GM21447 (cell line): ENCODE measurements around the gene PFKFB2.

Experiments
- ATAC-seq: cut with Tn5 transposase; IDR thresholded peaks from one replicate; pipeline ENCODE4 v1.9.1; 2021; ENCODE audit not compliant: unreplicated experiment

PFKFB2 gene

DNA sequence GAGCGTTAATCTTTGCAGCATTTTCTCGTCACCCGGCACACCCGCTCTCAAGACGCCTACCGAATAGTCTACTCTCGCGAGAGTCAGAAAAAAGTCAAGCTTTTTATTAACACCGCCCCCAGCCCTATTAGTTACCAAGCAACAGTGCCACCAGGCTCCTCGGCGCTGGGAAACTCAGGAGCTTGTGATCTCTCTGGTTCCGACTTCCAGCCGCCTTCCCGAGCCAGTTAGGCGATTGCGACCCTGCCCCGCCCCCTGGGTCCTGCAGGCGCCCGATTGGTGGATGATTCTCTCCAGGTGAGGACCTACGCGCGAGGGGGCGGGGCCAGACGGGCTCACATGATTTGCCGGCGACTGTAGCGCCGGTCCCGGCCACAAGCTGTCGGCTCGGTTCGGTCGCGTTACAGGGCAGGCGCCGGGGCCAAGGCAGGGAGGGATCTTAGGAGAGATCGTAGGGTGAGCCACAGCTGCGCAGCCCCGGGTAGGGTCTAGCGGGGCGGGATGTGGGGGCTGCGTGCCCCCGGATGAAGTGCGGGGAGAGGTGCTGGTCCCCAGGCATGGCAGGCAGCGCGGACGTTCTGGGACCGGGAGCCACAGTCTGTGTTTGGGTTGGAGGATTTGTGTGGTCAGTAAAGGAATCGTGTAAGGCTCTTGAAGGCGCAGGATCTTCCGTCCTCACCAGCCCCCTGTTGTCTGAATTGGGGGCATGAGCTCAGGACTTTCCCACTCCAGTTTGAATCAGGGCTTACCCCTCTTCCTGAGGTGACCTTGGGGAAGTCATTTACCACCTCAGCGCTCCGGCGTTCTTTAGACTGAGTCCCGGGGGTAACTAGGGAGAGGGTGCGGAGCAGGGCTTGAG is at the start of gene PFKFB2:
TSS of gene PFKFB2 (plus strand) at position 365 of the 859 bp plus-strand sequence. CDS start 1,443 bp downstream, outside the sequence.
- ATAC-seq, result peak; percentile 78

DNA sequence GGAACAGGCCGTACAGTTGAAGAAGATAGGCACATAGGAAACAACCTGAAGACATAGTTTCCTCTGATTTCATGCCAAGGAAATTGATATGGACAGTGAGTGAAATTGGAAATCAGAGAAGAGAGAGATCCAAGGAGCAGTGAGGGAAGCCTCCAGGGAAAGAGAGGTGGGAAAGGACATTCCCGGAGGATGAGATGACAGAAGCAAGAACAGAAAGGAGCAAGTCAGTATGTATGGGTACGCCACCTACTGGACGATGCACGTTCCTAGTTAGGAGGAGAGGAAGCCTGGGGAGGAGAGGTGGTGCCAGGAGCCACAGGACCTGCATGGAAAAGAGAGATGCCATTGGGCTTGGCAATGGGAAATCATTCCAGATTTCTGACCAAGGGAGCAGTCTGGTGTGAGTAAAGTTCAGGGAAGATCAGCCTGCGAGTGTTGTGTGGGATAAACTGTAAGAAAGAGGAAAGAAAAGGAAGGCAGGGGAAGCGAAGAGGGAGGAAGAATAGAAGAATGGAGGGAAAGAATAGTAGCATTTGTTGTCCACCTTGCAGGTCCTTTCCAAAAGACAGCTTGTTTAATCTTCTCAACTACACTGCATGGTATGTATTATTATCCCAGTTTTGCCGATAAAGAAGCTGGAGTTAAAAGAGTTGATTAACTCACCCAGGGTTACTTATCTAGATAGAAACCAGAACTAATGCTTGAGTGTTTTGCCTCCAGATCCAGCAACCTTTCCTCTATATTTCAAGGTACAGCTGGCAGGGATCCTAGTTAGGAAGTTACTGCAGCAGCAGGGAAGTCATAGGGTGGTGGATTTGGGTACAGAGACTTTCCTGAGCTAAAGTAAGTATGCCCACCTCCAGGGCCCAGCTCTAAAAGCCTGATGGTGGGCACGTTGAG is 47.9 kb upstream of the PFKFB2 start:
- no peak for ATAC-seq

DNA sequence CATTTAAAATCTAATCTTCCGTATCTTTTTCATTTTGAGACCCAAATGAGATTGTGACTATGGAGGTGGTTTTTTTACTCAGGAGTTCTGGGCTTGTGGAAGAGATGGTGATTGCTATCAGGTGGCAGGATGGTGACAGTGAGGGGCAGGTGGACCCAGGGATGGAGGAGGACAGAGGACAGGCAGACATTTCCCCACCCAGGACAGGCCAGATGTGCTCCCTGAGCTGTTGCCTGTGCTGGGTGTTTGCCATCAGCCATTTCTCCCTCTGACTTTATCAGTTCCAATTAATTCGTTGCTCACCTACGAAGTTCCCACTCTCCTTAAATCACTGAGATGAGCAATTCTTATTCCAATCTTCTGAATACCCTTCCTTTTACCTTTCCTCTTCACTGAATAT is 47.0 kb upstream of the PFKFB2 start:
- ATAC-seq, result no peak

DNA sequence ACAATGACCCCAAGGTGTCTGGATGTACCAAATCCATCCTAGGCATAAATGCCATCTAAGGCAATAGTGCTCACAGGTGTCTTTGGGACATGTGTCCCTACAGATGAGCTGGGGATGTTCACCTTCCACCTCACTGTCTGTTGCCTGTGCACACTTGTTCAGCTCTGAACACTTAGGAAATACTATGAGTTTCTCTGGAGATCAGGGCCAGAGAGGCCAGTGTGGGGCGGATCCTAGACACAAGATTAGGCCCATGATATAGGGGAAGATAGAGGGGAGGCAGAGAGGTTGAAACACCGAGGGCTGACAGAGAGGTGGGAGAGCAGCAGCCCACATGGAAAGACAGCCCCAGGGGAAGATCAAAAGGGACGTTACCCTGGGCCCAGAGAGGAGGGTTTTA is 46.2 kb upstream of the PFKFB2 start:
- ATAC-seq, result no peak

DNA sequence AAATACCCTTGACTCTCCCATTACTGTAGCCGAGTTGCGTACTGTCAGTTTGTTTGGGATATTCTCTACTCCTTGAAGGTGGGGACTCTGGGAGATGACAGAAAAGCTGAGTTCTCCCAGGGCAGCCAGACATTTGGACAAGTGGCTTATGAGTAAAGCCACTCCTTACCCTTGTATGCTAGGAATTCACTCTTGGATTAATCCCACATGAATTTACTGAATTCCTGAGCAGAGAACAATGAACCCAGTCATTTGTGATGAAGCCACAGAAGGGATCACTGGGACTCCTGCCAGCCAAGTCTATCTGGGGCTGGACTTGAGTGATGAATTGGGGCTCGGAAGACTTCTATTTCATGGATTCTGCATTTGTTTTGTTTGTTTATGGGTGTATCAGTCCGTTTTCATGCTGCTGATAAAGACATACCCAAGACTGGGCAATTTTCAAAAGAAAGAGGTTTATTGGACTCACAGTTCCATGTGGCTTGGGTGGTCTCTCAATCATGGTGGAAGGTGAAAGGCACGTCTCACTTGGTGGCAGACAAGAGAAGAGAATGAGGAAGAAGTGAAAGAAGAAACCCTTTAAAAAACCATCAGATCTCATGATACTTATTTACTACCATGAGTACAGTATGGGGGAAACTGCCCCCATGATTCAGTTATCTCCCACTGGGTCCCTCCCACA is 45.6 kb upstream of the PFKFB2 start:
- no peak for ATAC-seq

DNA sequence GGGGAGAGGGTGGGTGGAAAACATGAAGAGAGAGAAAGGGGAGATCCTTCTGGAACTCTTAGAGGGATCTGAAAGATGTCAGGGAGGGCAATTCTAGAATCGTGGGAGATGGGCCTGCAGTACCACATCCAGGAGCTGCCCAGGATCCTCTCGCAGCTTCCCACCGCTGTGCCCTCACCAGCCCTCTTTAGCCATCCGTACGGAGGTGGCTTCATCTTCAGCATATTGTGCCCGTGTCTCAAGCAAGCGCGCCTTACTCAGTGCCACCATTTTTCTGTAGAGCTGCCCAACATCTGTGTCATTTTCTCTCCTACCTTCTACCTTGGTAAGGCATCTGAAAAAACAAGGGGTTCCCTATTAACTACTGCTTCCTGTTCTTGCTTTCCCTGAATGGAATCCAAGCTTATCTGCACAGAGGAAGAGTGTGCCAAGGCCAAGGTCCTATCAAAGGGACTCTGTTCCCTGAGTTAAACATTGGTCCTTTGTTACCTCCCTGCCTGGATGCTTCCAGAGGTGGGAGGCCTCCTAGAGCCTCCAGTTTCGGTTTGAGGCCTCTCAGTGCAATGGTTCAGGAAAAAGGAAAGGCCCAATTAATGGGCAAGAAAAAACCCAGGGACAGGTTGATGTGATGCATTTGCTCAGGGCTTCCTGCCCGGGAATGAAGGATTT is 43.8 kb upstream of the PFKFB2 start:
- no peak for ATAC-seq

DNA sequence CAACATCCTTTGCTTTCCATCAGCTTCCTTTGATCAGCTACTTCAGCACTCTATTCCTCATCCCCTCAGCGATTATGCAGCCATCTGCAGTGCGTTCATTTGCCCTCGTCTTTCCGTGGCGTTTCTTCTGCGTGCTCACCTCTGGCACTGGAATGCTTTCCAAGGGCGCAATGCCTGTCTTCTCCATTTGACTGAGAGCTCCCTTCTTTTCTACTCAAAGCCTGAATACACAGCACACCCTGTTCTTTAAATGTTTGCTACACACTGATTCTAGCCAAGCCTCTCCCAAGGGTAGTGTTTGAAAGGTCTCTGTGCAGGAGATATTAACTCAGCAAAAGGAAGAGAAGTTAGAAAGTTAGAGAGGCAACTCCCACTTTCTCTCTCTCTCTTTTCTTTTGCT is 43.1 kb upstream of the PFKFB2 start:
- no peak for ATAC-seq

DNA sequence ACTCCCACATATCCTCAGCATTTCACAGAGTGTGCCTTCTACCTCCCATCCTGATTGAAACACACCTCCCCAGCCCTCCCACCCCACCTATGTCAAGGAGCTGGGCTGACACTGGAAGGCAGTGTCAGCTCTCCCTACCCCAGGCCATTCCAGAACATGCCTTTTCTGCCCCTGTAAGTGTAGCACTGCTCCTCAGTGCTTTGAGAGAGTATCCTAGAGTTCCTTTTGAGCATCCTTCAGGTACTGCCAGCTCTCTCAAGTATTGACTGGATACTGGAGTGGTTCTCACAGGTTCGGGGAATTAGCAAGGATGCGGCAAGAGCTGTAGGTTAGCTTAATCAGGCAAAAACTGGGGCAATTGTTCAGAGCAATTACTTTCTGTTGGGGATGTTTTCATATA is 42.3 kb upstream of the PFKFB2 start:
- no peak for ATAC-seq

DNA sequence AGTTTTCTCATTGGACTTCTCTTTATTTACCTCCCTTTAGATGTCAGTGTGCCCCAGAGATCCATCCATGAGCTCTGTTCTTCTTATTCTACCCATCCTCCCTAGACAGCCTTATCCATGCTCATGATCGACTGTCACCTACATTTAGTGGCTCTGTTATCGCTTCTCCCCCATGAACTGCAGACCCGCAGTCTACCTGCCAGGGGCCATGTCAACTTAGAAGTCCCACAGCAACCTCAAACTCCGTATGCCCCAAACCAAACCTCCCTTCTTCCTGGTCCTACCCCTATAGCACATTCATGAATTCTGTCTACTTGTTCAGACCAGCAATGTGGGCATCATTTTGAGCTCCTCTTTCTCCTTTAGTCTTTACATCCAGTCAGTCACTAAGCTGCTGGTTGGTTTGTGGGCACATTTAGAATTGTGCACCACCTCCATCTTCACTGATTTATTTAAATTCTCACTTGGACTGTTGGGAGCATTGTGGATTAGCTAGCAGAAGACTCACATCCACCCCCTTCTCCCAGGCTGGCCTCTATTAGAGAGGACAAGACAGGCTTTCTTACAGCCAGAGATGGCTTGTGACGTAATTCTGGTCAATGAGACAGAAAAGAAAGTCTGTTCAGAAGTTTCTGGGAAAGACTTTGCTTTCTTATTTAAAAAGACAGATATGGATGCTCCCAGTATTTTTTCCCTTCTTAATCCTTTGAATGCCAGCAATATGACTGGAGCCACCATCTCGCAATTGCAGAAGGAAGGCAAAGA is 39.6 kb upstream of the PFKFB2 start:
- ATAC-seq, result no peak

DNA sequence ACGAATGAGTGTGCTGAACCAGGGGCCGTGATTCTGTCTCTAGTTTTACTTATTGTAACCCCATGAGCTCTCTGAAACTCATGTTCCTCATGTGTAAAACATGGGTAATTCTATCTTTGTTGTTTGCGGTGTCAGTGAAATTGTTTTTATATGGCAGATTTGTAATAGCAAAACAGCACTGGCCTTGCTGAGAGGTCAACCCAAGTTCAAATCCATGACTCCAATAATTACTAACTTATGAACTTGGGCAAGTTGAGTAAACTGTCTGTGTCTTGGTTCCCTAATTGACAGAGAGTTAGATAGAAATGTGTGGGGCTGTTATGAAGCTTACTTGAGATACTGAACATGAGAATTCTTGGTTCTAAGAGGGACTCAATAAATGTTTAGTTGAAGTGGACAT is 38.3 kb upstream of the PFKFB2 start:
- ATAC-seq, result no peak

DNA sequence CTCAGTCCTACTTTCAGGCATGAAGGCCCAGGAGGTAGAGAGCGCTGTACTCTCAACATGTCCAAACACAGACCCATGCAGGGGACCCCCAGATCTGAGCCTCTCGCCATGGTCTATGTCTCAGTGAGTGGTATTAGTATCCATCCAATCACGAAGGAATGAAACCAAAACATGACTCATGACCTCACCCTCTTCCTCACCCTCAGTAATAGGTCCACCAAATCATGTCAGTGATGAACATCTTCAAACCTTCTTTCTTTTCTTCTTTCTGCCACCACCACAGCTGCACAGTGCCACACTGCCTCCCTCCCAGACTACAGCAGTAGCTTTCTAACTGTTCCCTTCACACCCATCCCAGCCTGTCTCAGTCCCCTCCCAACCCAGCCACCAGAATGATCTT is 37.3 kb upstream of the PFKFB2 start:
- ATAC-seq, result no peak

DNA sequence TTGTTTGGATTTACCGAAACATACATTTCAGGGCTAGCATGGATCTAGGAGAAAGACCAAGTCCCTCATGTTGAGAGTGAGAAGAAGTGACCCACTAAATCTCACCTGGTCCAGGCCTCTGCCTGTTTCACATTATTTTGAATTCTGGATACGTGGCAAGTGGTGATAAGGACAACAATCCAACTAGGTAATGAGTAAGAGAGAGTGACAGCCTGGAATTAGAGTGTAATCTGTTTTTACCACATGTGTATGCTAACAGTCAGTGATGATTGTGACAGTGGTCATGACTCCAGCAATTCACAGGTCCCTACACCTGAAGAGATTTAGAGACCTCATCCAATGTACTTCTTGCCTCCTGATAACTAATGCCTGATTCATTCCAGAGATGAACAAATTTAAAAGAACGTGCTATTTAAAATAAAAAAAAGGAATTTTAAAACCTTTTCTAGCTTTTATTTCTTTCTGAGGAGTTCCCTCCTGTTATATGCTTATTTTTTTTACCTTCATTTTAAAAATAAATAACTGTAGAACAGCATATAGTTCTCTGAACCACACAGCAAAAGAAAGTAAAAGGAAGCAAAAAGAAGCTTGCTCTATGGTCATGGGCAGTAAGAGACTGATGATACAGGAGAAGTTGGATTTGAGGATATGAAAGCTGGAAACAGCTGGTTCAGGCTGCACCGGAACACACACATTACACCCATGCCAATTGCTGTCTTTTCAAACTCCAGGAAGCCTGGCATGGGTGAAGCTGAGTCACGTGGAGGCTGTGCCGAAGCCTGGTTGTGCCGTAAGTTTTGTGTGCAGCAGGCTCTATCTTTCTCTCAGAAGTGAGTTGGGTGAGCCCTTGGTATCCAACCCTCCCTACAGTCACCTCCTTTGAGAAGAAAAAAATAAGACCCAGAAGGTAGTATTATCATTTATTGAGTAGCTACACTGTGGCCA is 35.2 kb upstream of the PFKFB2 start:
- ATAC-seq, result no peak

DNA sequence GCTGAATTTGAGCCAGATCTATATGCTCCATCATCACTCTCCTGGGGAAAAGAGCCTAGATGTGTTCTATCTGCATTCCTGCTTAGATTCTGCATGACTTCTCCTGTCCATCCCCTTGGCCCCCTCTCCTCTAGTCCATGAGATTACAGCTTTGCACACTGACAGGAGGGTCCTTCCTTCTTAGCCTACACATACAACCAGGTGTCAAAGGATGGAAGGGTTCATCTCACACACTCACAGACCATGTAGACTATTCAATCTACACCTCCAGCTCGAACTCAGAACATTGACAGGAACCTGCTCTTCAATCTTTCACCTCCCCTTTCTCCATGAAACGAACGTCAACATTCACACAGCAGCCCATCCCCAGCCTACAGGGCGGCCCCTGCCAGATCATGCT is 34.4 kb upstream of the PFKFB2 start:
- no peak for ATAC-seq

DNA sequence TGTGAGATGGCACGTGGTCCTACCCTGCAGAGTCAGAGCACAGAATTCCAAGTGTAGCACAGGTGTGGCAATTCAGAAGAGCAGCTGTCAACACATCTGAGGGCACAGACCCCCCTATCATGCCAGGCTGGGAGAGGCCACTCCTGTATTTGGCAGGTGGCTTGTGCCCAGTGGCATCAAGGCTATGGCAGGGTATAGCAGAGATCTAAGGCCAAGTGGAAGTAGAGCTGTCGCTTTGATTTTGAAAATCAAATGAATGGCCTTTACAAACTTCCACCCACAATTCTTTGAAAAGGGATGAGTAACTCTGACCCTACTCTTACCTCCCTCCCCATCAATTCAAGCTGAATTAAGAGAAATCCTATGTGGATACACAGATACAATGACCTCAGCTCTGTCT is 33.9 kb upstream of the PFKFB2 start:
- ATAC-seq, result no peak

DNA sequence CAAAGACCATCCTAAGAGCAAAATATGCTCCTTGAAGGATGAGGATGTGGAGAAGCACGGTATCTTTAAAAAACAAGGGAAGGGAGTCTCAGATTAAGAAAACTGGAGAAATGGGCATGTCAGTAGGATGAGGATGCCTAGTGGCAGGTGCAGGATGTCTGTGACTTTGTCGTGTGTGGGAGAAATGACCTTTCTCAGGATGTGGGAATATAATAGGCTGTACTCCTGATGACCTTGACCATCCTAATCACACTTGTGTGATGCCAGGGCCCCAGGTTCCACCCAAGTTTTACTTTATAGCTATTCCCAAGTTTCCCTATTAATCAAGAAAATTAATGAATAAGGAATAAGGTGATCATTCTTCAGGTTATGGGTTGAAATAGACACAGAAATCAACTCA is 33.4 kb upstream of the PFKFB2 start:
- ATAC-seq, result no peak

DNA sequence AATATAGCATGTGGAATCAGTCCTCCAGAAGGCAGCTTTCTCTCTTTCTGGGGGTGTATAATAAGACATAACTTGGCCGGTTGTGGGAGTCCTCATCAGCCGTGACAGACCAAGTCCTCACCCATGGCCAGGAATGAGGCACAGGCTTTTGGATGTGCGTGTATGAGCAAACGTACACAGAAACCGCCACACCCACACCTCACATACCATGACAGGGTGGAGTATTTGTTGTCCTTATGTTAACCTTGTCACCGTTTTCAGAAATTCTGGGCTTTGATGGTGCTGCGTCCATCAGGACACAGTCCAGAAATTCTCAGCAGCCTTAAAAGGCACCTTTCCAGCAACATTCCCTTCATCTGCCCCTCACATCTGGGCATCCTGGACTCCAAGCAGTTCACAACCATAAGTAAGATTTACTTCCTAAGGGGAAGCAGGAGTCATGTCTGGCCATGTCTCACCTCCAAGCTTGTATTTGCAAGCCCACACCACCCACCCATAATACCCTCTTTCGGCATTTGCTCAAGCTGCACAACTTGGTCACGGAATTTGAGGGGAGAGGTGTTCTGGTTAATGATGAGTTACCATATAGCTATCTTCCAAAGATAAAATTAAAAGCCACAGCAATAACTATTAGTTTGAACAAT is 32.9 kb upstream of the PFKFB2 start:
- no peak for ATAC-seq

DNA sequence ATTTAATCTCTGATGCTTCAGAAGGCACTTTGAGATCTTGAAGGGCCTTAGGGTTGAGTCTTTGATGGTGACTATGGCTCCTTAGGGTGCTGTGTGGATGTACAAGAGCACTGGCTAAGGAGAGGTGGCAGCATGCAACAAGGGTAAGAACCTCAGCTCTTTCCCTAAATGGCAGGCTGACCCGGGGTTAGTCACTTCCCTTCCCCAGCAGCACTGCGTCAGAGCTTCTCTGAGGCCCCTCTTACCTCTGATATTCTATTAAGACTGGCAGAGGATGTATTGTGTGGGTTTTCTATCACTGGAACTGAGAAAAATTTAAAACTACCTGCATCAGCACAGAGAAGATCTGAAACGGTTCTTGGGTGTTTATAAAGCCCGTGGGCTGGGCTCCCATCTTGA is 32.4 kb upstream of the PFKFB2 start:
- ATAC-seq, result no peak

DNA sequence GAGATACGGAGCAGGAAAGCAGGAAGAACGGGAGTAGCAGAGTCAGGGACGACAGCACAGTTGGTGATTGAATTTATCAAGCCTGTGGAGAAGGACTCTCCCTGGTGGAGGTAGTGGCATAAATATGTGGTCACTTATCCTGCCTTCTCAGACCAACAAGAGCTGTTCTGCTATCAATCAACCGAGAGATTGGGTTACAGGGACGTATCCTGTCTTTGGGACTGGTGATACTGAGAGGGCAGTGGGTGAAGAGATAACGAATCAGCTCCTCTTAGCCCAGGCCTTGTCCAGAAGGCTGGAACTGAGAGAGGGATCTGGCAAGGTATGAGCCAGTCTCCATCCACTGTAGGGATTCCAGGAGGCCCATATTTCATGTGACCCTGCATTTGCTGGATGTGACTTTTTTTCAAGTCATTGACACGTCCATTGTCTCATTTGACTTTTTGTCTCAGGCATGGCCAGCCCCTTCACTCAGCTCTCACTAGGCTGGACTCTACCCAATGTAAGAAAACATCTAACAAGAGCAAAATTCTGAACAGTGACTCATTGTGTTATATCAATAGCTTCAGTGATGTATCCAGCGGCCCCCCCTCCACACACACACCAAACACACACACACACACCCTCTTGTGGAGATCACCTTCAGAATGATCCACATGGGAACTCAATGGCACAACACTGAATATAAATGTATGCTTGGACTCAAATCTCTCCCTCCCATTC is 31.8 kb upstream of the PFKFB2 start:
- no peak for ATAC-seq
